HEK293T (cell line): ENCODE results near the gene NBEA.

Experiments
- BHLHE40 ChIP-seq: fragments of 450-650 bp; IDR thresholded peaks from 2 replicates; pipeline ENCODE4 v1.6.1; 2016; ENCODE audit warnings: mild to moderate bottlenecking, moderate library complexity, borderline replicate concordance
- CTBP1 ChIP-seq: fragments of 450-650 bp; IDR thresholded peaks from 2 replicates; pipeline ENCODE4 v1.6.1; 2016; ENCODE audit warnings: borderline replicate concordance
- ELF4 ChIP-seq: fragments of 450-650 bp; IDR thresholded peaks from 2 replicates; pipeline ENCODE4 v1.6.1; 2017; ENCODE audit warnings: antibody characterized with exemption
- FOXM1 ChIP-seq: fragments of 450-650 bp; IDR thresholded peaks from 2 replicates; pipeline ENCODE4 v1.6.1; 2017; ENCODE audit warnings: mild to moderate bottlenecking, borderline replicate concordance
- HDGF ChIP-seq: fragments of 450-650 bp; IDR thresholded peaks from 2 replicates; pipeline ENCODE4 v1.6.1; 2017; ENCODE audit warnings: antibody characterized with exemption, borderline replicate concordance
- NFRKB ChIP-seq: fragments of 450-650 bp; IDR thresholded peaks from 2 replicates; pipeline ENCODE4 v1.6.1; 2016; ENCODE audit warnings: mild to moderate bottlenecking, moderate library complexity
- PKNOX1 ChIP-seq: fragments of 450-650 bp; IDR thresholded peaks from 2 replicates; pipeline ENCODE4 v1.6.1; 2016
- SP1 ChIP-seq: fragments of 450-650 bp; IDR thresholded peaks from 2 replicates; pipeline ENCODE4 v1.6.1; 2017
- SUZ12 ChIP-seq: fragments of 450-650 bp; IDR thresholded peaks from 2 replicates; pipeline ENCODE4 v1.6.1; 2016; ENCODE audit warnings: mild to moderate bottlenecking
- ZNF384 ChIP-seq: fragments of 450-650 bp; IDR thresholded peaks from 2 replicates; pipeline ENCODE4 v1.6.1; 2016

DNA sequence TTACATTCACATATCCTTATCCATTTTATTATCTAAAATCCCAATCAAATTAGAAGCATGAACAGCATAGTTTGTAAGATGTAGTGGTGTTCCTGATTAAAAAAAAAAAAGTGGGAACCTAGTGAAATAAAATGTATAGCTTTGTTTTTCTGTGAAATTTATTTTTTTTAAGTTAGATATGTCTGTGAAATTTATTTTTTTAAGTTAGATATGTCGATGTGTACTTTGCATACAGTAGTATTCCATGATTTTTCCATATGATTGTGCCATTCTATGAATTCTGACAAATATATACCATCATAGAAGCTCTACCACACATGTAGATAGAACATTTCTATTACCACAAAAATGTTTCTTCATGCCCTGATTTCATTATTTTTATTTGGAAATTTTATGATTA, 540.5 kb downstream of the NBEA start:
- no peak for TF ChIP-seq SP1
- TF ChIP-seq PKNOX1 = no peak
- TF ChIP-seq HDGF = no peak
- TF ChIP-seq BHLHE40 = no peak
- no peak for TF ChIP-seq ZNF384
- TF ChIP-seq CTBP1 = no peak
- TF ChIP-seq FOXM1 = no peak
- TF ChIP-seq SUZ12 = no peak
- no peak for TF ChIP-seq ELF4
- no peak for TF ChIP-seq NFRKB
